ENCODE measurements around the gene N4BP2L2.

- TF ChIP-seq CTCF (IDR thresholded peaks at IDR 0.05) (no peak), EZH2phosphoT487 (IDR thresholded peaks at IDR 0.05) (no peak)
These were observed 112.2 kb downstream of the N4BP2L2 start for GRCh38 chr13:32426191-32426989.

Data from neural progenitor cell (in vitro differentiated cells).